Thyroid gland (tissue), 4 donors: ENCODE results near the gene NR6A1. TPM values are rescaled to one million over a fixed set of nuclear protein-coding genes. Genes with fewer than 3 reads are reported as not detected.
A peak's percentile ranks its signal among the peaks of the same experiment; 100 is the strongest.

Experiments
- DNase-seq, 2 donors: peaks; one replicate each; pipeline ENCODE4 v3.0.0-alpha.2; 2019
- H3K27ac ChIP-seq, 3 donors: fragments of 200-600 bp; sonication (generic); 1 replicate in 2 of 3; 2 replicates in 1 of 3; pipeline ENCODE4 v1.5.1; 2016 to 2019; ENCODE audit warnings: mild to moderate bottlenecking in 1 of 3, moderate library complexity in 1 of 3
- H3K27me3 ChIP-seq: fragments of 200-600 bp; sonication (generic); one replicate; pipeline ENCODE4 v1.5.1; 2019
- H3K36me3 ChIP-seq, 2 donors: fragments of 200-600 bp; sonication (generic); one replicate each; pipeline ENCODE4 v1.5.1; 2016 to 2019
- H3K4me1 ChIP-seq, 2 donors: fragments of 200-600 bp; sonication (generic); one replicate each; pipeline ENCODE4 v1.5.1; 2017 to 2019
- H3K4me3 ChIP-seq, 3 donors: fragments of 200-600 bp; sonication (generic); replicated peaks in 1 of 3; 1 replicate in 2 of 3; 2 replicates in 1 of 3; pipeline ENCODE4 v1.5.1; 2016; ENCODE audit warnings: mild to moderate bottlenecking in 1 of 3
- H3K9me3 ChIP-seq: fragments of 200-600 bp; sonication (generic); one replicate; pipeline ENCODE4 v1.5.1; 2017
- CTCF ChIP-seq, 6 experiments: fragments of 200-600 bp in 3 of 6; fragments of 450-650 bp in 3 of 6; sonication (generic) in 3 of 6; IDR thresholded peaks; one replicate each; pipeline ENCODE4 v1.5.1; 2016 to 2019; ENCODE audit warnings: antibody characterized with exemption in 6 of 6, mild to moderate bottlenecking in 2 of 6, inconsistent platforms in 1 of 6, moderate library complexity in 1 of 6
- POLR2A ChIP-seq, 2 donors: fragments of 450-650 bp; IDR thresholded peaks; one replicate each; pipeline ENCODE4 v1.6.1; 2017; ENCODE audit warnings: antibody characterized with exemption in 2 of 2, mild to moderate bottlenecking in 2 of 2, moderate library complexity in 1 of 2
- WGBS, 2 donors: methylation state at CpG; one replicate each; pipeline ENCODE4 v1.1.5; 2017; 5-methylcytosine and 5-hydroxymethylcytosine counted together
- intact Hi-C: fragments of 100-400 bp; cut with DNase I; formaldehyde crosslinking; loops from one replicate; pipeline ENCODE4 v1.15.1; 2023
- total RNA-seq, 4 donors: library from RNA; depleted of rRNA; stranded (reverse); fragments of >200 nt; gene quantifications; one replicate each; pipeline ENCODE4 v1.2.3, GENCODE V29; 2016

Gene NR6A1
- total RNA-seq, 4 donors from 2014 or later = 15.3 to 25.0 (median 19.3) TPM

GRCh38 chr9:124502711-124503702 is 268.1 kb downstream of the NR6A1 start:
- Histone ChIP-seq H3K4me3 (no peak overlapping the region), H3K27me3 (peaks cover 32% of the 10 kb centered on the region), H3K9me3 (no peaks in the 10 kb centered on the region), H3K4me1 (peaks cover 5 to 21% of the 10 kb centered on the region in 2 donors), H3K36me3 (no peaks in the 10 kb centered on the region), H3K27ac (no peak overlapping the region)
- WGBS, 2 donors = 2 to 10% methylated on average over 8 to 50 of the region's 96 CpGs
- DNase-seq = peak in 1 of 2 donors; percentile 12
- intact Hi-C loops = no loop called here
- TF ChIP-seq CTCF (IDR thresholded peaks at IDR 0.05) = no peak
- TF ChIP-seq POLR2A (IDR thresholded peaks at IDR 0.05) = no peak

GRCh38 chr9:124501771-124502320 is 269.3 kb downstream of the NR6A1 start:
- DNase-seq = no peak
- H3K27me3 ChIP-seq = peaks cover 32% of the 10 kb centered on the region

GRCh38 chr9:124500796-124501611 is 270.1 kb downstream of the NR6A1 start:
- no peak for DNase-seq
- no peaks in the 10 kb centered on the region for H3K9me3 ChIP-seq
- 55 to 72% methylated on average over 4 to 11 of the region's 12 CpGs for WGBS, 2 donors
- H3K27me3 ChIP-seq = peaks cover 32% of the 10 kb centered on the region
- no peak overlapping the region for H3K27ac ChIP-seq
- intact Hi-C loops = no loop called here
- H3K36me3 ChIP-seq = no peaks in the 10 kb centered on the region
- no peak overlapping the region for H3K4me3 ChIP-seq
- no peak for TF ChIP-seq POLR2A (IDR thresholded peaks at IDR 0.05)
- TF ChIP-seq CTCF (IDR thresholded peaks at IDR 0.05) = no peak
- peaks cover 5 to 21% of the 10 kb centered on the region in 2 donors for H3K4me1 ChIP-seq

More at GRCh38 chr9:124501771-124502320, 269.3 kb downstream of the NR6A1 start:
- Histone ChIP-seq H3K9me3 (no peaks in the 10 kb centered on the region), H3K36me3 (no peaks in the 10 kb centered on the region), H3K27ac (no peak overlapping the region), H3K4me3 (no peak overlapping the region), H3K4me1 (peaks cover 5 to 21% of the 10 kb centered on the region in 2 donors)
- 69 to 70% methylated on average over 11 of the region's 11 CpGs for WGBS, 2 donors
- intact Hi-C loops = no loop called here
- TF ChIP-seq CTCF (IDR thresholded peaks at IDR 0.05) (no peak), POLR2A (IDR thresholded peaks at IDR 0.05) (no peak)

GRCh38 chr9:124500028-124500795 is 270.9 kb downstream of the NR6A1 start:
- no peaks in the 10 kb centered on the region for H3K9me3 ChIP-seq
- H3K27ac ChIP-seq = no peak overlapping the region
- no peak for DNase-seq
- H3K27me3 ChIP-seq = peaks cover 28% of the 10 kb centered on the region
- no peaks in the 10 kb centered on the region for H3K36me3 ChIP-seq
- H3K4me3 ChIP-seq = no peak overlapping the region
- H3K4me1 ChIP-seq = peaks cover 5 to 21% of the 10 kb centered on the region in 2 donors
- intact Hi-C loops = no loop called here
- TF ChIP-seq POLR2A (IDR thresholded peaks at IDR 0.05) (no peak), CTCF (IDR thresholded peaks at IDR 0.05) (no peak)
- 89 to 96% methylated on average over 21 to 25 of the region's 40 CpGs for WGBS, 2 donors
